LoVo (cell line): ENCODE data around the gene DHRS12.

ENCODE experiments used
- DNase-seq: peaks from one replicate; pipeline ENCODE4 v3.0.0-alpha.2; 2016; ENCODE audit warnings: low spot score

The DHRS12 gene

GRCh38 chr13:51726446-51727193 is 77.3 kb downstream of the DHRS12 start:
- no peak for DNase-seq

GRCh38 chr13:51724721-51725120 is 79.2 kb downstream of the DHRS12 start:
- no peak for DNase-seq

GRCh38 chr13:51723529-51723928 is 80.4 kb downstream of the DHRS12 start:
- DNase-seq: no peak

DNA sequence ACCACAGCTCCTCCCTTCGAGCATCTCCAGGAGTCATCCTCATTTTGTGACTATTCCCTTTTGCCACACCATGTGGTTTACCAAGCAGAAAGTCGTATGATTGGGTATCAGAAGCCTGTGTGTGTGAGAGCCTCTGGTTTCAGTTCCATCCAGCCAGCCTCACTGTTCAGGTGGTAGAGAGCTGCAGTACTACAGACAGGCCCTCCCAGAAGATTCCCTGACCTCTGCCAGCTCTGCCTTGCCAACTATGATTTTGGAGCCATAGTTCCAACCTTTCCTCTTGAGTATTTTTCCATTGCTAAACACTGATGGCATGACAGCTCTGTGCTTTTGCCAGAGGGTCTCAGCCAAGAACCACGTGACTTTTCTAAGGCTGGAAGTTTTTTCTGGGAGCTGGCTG is 82.5 kb downstream of the DHRS12 start:
- no peak for DNase-seq

- DNase-seq: no peak
These were observed 84.6 kb downstream of the DHRS12 start for GRCh38 chr13:51719394-51719793.
